ENCODE data around the gene DNASE1L2.

DNASE1L2 gene

DNA sequence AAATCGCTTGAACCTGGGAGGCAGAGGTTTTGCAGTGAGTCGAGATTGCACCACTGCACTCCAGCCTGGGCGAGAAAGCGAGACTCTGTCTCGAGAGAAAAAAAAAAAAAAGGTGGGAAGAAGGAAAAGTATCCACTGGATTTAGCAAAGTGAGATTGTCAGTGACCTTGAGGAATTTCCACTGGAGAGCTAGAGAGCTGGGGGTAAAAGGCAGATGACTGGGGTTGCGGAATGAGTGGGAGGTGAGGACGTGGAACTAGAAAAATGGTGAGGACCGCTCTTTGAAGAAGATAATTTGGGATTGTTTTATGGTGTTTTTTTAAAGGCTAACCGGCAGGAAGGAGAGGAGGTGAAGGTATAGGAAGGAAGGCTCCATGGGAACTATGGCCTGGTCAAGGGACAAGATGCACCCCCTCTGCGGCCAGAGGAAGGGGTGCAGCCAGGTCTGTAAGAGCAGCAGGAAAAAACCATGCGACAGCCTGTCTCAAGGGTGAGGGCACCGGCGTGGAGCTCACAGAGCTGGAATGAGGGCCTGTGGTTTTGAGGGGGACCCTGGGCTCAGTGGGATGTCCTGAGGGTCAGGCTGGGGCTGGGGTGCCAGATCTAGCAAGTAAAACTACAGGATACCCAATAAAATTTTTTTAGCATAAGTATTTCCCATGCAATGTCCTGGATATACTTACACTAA lies 31.7 kb upstream of the DNASE1L2 start:
- no peak for DNase-seq

GRCh38 chr16:2205104-2205966 lies 30.9 kb upstream of the DNASE1L2 start, which contains the start of gene MLST8:
TSS of gene MLST8 (plus strand) at chr16:2205454. CDS start at chr16:2206086, 632 bp downstream.
- DNase-seq: peak; percentile 78 to 90

DNA sequence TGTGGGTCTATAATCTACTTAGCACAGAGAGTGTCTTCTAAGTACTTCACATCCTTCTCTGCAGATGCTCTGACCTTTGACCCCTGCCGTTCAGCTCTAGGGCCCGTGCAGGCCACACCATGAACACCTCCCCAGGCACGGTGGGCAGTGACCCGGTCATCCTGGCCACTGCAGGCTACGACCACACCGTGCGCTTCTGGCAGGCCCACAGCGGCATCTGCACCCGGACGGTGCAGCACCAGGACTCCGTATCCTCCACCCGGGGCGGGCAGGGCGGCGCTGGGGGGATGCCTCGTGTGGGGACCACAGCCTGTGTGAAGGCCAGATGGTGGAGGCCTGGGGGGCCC lies 30.3 kb upstream of the DNASE1L2 start:
- no peak for DNase-seq

DNA sequence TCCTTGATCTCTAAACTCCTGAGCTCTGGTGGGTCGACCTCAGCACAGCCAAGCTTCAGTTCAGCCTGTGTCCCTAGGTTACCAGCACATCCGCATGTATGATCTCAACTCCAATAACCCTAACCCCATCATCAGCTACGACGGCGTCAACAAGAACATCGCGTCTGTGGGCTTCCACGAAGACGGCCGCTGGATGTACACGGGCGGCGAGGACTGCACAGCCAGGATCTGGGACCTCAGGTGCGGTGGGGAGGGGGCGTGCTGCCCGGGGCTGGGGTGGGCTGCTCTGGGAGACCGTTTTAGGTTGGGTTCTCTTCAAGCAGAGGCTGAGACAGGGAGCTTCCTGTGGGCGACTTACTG lies 29.8 kb upstream of the DNASE1L2 start:
- DNase-seq: no peak

- DNase-seq: no peak
Measured at GRCh38 chr16:2206780-2207433, 29.3 kb upstream of the DNASE1L2 start.

DNA sequence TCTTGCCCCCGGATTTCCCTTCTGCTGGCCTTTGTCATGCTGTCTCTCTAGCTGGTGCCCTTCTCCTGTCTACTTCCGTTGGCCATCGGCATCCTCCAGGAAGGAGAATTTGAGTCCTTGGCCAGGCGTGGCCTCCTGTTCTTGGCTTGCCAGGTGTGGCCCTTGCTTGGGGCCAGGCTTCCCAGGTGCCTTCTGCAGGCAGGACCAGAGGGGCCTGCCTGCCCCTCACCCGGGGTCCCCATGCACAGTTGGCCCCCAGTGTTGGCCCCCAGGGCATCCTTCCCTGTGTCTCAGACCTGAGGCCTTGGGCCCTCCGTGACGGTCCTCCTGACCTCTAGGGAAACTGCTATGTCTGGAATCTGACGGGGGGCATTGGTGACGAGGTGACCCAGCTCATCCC lies 28.4 kb upstream of the DNASE1L2 start:
- DNase-seq: no peak

- DNase-seq: no peak
Measured at GRCh38 chr16:2208308-2208707, 27.9 kb upstream of the DNASE1L2 start.

GRCh38 chr16:2208772-2209171 lies 27.5 kb upstream of the DNASE1L2 start:
- no peak for DNase-seq

- no peak for DNase-seq
Measured at GRCh38 chr16:2209258-2210008, 26.8 kb upstream of the DNASE1L2 start.

DNA sequence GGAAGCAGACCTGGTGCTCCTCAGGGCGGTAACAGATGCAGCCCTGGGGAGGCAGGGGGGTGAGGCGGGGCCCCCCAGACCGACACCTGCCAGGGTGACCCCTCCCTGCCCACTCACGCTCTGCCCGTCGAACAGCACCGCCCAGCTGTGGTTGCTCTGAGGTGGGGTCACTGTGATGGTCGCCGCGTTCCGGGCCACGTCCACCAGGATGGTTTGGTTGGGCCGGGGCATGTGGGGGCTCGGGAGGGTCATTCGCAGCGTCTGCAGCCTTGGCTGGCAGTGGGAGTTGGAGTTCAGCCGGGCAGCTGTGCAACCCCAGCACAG lies 26.3 kb upstream of the DNASE1L2 start:
- DNase-seq: no peak

GRCh38 chr16:2210386-2211365 lies 25.6 kb upstream of the DNASE1L2 start, which contains the start of gene BRICD5:
TSS of gene BRICD5 (minus strand) at chr16:2210863. CDS start at chr16:2210833, 30 bp downstream.
- DNase-seq: no peak

DNA sequence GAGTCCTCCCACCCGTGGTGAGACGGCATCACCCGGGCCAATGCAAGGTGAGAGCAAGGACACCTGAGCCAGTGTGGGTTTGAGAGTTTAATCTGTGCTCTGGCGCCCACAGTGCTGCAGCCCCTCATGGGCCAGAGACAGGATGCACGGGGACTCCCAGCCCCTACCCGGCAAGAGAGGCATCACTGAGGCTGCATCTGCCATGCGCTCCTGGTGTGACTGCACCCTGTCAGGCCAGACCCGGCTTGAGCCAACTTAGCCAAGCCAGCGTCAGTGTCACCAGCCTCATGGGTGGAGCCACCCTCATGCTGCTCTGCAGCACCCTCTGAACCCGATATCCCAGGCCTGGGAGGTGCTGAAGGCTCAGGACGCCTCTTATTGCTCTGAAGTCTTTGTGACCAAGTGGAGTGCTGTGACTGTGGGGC lies 24.3 kb upstream of the DNASE1L2 start:
- DNase-seq: no peak

DNA sequence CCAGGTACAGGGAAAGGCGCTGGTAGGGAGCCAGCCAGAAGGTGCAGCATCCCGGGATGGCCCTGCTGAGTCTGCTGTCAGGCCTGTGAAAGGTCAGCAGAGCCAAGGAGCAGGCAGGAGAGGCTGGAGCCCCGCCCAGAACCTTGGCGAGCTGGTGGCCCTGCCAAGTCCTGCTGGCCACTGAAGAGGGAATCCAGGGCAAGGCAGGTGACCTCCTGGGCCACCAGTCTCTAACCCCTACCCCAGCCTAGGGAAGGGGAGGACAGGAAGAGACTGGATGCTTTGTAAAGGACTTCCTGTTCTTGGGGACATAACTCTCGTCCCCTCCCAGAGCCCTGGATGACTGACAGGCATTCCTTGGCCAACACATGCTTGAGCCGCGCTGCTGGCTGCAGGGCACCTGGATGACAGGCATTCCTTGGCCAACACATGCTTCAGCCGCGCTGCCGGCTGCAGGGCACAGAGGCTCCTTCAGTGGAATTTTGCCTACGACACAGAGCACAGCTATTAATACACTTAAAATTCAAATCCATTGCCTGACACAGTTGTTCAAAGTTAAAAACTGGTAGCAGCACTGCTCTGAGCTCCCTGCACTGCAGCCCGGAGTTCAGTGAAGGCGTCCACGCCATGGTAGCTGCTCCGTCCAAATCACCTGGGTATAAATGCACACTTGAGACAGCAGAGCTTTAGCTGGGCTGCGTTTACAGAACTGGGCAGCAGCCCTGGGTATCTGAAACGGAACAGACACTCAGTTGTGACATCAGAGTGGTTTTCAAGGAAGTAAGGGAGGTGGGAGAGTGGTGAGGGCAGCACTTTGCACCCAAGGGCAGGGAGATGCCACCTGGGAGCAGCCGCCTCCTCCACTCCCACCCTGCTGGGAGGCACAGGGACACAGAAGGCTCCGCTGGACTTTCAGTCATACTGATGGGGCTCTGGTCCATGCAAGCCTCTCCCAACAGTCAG lies 23.6 kb upstream of the DNASE1L2 start:
- DNase-seq: no peak

GRCh38 chr16:2213817-2214718 lies 22.2 kb upstream of the DNASE1L2 start:
- DNase-seq: no peak

GRCh38 chr16:2214719-2214968 lies 21.6 kb upstream of the DNASE1L2 start, which contains the start of gene PGP:
TSS of gene PGP (minus strand) at chr16:2214840. CDS start at chr16:2214777, 63 bp downstream.
- DNase-seq: no peak

GRCh38 chr16:2216330-2216729 lies 19.9 kb upstream of the DNASE1L2 start:
- no peak for DNase-seq

- peak; percentile 98 for DNase-seq
Measured at GRCh38 chr16:2223221-2223941, 12.9 kb upstream of the DNASE1L2 start, which contains the start of gene E4F1. TSS of gene E4F1 (plus strand) at chr16:2223591. CDS start at chr16:2223614, 23 bp downstream.

GRCh38 chr16:2223942-2224486 lies 12.2 kb upstream of the DNASE1L2 start:
- DNase-seq: no peak

All from hippocampal formation (tissue), 2 donors.